Type B pancreatic cell (in vitro differentiated cells): Measurements from ENCODE around the gene RNF34. TPM values are rescaled to one million over a fixed set of nuclear protein-coding genes. Genes with fewer than 3 reads are reported as not detected.
"Not testable (repeated sequence)": the region's sequence is repeated elsewhere in the genome, so short reads cannot be mapped to it uniquely, and the experiment has no call there.

Experiments
- DNase-seq: peaks from one replicate; pipeline ENCODE4 v3.0.0; 2021; ENCODE audit warnings: mixed read lengths; ENCODE audit not compliant: unreplicated experiment; ENCODE audit errors: extremely low spot score
- H3K27ac Mint-ChIP-seq: 2 replicates; pipeline ENCODE4 v1.8.0; 2021; ENCODE audit warnings: mild to moderate bottlenecking, mixed read lengths
- H3K27me3 Mint-ChIP-seq: 2 replicates; pipeline ENCODE4 v1.8.0; 2021; ENCODE audit warnings: mixed read lengths
- H3K36me3 Mint-ChIP-seq: 2 replicates; pipeline ENCODE4 v1.8.0; 2021; ENCODE audit warnings: mixed read lengths
- H3K4me1 Mint-ChIP-seq: one replicate; pipeline ENCODE4 v1.8.0; 2021; ENCODE audit warnings: mixed read lengths; ENCODE audit not compliant: unreplicated experiment
- H3K4me3 Mint-ChIP-seq: 2 replicates; pipeline ENCODE4 v1.8.0; 2021; ENCODE audit warnings: mild to moderate bottlenecking, mixed read lengths
- H3K9me3 Mint-ChIP-seq: 2 replicates; pipeline ENCODE4 v1.8.0; 2021; ENCODE audit warnings: mixed read lengths
- total RNA-seq: library from RNA; stranded (reverse); gene quantifications from 2 replicates; pipeline ENCODE4 v1.2.1, GENCODE V29; 2021; ENCODE audit warnings: low replicate concordance
- TF ChIP-seq, protein P1 (sequence below): fragments of 200-600 bp; sonication (generic); conservative IDR thresholded peaks from 2 replicates; pipeline ENCODE4 v1.5.0; 2021; ENCODE audit warnings: antibody characterized with exemption, mild to moderate bottlenecking

RNF34 gene
- total RNA-seq, 1 donor from 2014 or later, result 47.8 TPM

DNA sequence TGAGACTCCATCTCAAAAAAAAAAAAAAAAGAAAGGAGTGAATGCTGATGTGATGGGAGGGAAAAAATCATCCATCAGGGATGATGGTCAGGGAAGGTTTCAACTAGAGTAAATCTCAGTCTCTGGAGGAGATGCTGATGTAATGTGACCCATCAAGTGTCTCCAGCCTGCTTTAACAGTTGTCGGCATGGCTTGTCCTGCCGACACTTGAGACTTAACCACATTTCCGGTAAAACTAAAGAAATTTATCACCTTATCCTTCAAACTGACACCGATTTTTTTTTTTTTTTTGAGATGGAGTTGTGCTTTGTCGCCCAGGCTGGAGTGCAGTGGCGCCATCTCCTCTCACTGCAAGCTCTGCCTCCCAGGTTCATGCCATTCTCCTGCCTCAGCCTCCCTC lies 26.2 kb upstream of the RNF34 start:
- Mint-ChIP-seq H3K4me1 (no peaks in the 10 kb centered on the region), H3K9me3 (no peaks in the 10 kb centered on the region), H3K27me3 (no peaks in the 10 kb centered on the region), H3K27ac (no peak overlapping the region), H3K4me3 (no peak overlapping the region), H3K36me3 (no peaks in the 10 kb centered on the region)
- TF ChIP-seq, protein P1, sequence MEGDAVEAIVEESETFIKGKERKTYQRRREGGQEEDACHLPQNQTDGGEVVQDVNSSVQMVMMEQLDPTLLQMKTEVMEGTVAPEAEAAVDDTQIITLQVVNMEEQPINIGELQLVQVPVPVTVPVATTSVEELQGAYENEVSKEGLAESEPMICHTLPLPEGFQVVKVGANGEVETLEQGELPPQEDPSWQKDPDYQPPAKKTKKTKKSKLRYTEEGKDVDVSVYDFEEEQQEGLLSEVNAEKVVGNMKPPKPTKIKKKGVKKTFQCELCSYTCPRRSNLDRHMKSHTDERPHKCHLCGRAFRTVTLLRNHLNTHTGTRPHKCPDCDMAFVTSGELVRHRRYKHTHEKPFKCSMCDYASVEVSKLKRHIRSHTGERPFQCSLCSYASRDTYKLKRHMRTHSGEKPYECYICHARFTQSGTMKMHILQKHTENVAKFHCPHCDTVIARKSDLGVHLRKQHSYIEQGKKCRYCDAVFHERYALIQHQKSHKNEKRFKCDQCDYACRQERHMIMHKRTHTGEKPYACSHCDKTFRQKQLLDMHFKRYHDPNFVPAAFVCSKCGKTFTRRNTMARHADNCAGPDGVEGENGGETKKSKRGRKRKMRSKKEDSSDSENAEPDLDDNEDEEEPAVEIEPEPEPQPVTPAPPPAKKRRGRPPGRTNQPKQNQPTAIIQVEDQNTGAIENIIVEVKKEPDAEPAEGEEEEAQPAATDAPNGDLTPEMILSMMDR, result no peak
- DNase-seq, result no peak

DNA sequence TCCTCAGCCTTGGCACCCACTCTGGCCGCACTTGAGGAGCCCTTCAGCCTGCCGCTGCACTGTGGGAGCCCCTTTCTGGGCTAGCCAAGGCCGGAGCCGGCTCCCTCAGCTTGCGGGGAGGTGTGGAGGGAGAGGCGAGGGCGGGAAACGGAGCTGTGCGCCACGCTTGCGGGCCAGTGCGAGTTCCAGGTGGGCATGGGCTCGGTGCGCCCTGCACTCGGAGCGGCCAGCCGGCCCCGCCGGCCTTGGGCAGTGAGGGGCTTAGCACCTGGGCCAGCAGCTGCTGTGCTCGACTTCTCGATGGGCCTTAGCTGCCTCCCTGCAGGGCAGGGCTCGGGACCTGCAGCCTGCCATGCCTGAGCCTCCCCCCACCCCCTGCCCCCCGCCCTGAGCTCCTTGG lies 25.6 kb upstream of the RNF34 start:
- H3K4me3 Mint-ChIP-seq, H3K9me3 Mint-ChIP-seq, H3K4me1 Mint-ChIP-seq, DNase-seq, H3K36me3 Mint-ChIP-seq, H3K27ac Mint-ChIP-seq, H3K27me3 Mint-ChIP-seq: not testable (repeated sequence)

DNA sequence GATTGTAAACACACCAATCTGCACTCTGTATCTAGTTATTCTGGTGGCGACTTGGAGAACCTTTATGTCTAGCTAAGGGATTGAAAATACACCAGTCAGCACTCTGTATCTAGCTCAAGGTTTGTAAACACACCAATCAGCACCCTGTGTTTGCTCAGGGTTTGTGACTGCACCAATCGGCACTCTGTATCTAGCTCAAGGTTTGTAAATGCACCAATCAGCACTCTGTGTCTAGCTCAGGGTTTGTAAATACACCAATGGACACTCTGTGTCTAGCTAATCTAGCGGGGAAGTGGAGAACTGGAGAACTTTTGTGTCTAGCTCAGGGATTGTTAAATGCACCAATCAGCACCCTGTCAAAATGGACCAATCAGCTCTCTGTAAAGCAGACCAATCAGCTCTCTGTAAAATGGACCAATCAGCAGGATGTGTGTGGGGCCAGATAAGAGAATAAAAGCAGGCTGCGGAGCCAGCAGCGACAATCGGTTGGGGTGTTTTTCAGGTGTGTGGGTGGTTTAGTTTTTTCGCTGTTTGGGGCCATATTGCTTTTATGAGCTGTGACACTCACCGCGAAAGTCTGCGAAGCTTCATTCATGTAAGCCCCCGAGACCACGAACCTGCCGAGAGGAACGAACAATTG lies 24.9 kb upstream of the RNF34 start:
- not testable (repeated sequence) for DNase-seq, H3K27me3 Mint-ChIP-seq, H3K9me3 Mint-ChIP-seq, H3K27ac Mint-ChIP-seq, H3K4me3 Mint-ChIP-seq, H3K4me1 Mint-ChIP-seq, H3K36me3 Mint-ChIP-seq

DNA sequence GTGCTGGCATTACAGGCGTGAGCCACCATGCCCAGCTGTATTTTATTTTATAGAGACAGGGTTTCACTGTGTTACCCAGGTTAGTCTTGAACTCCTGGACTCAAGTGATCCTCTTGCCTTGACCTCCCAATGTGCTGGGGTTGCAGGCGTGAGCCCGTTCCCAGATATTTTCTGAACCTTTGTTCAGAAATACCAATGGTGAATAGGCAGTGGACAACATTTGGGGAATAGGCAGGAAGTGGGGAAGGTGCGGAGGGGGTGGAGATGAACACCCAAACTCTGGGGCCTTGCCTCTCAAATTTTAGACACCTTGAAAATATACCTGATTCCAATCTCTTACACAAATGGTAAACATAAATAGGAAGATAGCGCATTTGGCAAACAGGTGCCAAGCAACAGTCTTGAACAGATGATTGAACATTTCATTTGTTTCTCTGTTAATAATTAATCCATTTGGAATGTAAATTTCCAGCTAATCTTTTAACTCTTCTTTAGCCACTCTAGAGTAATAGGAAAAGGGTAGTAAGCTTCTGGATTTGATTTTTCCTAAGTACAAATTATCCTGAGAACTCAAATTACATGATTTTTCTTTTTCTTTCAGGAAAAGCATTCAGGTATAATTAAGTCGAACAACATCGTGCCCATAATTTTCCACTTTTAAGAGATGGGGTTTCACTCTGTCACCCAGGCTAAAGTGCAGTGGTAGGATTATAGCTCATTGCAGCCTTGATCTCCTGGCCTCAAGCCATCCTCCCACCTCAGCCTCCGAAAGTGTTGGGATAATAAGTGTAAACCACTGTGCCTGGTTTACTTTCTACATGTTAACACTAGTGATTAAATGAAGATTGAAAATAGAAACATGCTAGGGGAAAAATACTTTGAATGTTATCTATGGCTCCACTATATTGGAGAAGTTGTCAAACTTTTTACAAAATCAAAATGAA lies 22.9 kb upstream of the RNF34 start:
- H3K27ac Mint-ChIP-seq, result no peak overlapping the region

DNA sequence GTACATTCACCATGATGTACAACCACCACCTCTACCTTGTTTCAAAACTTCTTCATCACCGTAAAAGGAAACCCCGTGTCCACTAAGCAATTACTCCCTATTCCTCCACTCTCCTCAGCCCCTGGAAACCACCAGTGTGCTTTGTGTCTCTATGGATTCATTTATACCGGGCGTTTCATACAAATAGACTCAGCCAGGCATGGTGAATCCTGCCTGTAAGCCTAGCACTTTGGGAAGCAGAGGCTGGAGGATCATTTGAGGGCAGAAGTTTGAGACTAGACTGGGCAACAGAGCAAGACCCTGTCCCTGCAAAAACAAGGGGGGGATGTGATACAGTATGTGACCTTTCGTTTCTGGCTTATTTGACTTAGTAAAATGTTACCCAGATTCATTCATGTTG lies 21.2 kb upstream of the RNF34 start:
- no peaks in the 10 kb centered on the region for H3K36me3 Mint-ChIP-seq
- DNase-seq, result no peak
- H3K27me3 Mint-ChIP-seq, result no peaks in the 10 kb centered on the region
- H3K27ac Mint-ChIP-seq, result no peak overlapping the region
- no peaks in the 10 kb centered on the region for H3K9me3 Mint-ChIP-seq
- TF ChIP-seq, protein P1, result no peak
- H3K4me3 Mint-ChIP-seq, result no peak overlapping the region
- no peaks in the 10 kb centered on the region for H3K4me1 Mint-ChIP-seq

More for the DNA sequence above, 22.9 kb upstream of the RNF34 start:
- no peaks in the 10 kb centered on the region for H3K9me3 Mint-ChIP-seq
- H3K4me1 Mint-ChIP-seq, result no peaks in the 10 kb centered on the region
- TF ChIP-seq, protein P1, result no peak
- no peaks in the 10 kb centered on the region for H3K27me3 Mint-ChIP-seq
- DNase-seq, result no peak
- no peaks in the 10 kb centered on the region for H3K36me3 Mint-ChIP-seq
- H3K4me3 Mint-ChIP-seq, result no peak overlapping the region

DNA sequence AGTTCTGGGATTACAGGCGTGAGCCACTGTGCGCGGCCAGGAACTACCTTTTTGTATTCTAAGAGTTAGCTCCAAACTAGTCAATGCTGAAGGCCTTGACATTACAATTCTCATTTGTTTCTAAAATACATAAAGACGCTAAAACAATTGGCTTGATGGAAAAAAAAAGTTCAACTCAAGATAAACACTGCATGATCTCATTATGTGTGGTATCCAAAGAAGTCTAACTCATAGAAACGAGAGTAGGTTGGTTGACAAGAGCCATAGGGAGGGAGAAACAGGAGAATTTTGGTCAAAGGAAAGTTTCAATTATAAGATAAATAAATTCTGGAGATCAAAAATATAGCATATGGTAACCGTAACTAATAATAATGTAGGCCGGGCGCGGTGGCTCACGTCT lies 20.0 kb upstream of the RNF34 start:
- Mint-ChIP-seq H3K9me3 (no peaks in the 10 kb centered on the region), H3K36me3 (no peaks in the 10 kb centered on the region), H3K27ac (no peak overlapping the region), H3K4me3 (no peak overlapping the region), H3K4me1 (no peaks in the 10 kb centered on the region), H3K27me3 (no peaks in the 10 kb centered on the region)
- no peak for DNase-seq
- TF ChIP-seq, protein P1, result no peak
